DOHH2 (cell line): ENCODE measurements around the gene RELN.

Source experiments
- CTCF ChIP-seq: fragments of 200-600 bp; sonication (generic); IDR thresholded peaks from one replicate; pipeline ENCODE4 v1.5.1; 2014; ENCODE audit warnings: antibody characterized with exemption, mild to moderate bottlenecking, low read depth, low read length; ENCODE audit not compliant: poor library complexity, severe bottlenecking
- EZH2phosphoT487 ChIP-seq: fragments of 200-600 bp; sonication (generic); IDR thresholded peaks from 2 replicates; pipeline ENCODE4 v1.6.1; 2017; ENCODE audit warnings: borderline replicate concordance, mild to moderate bottlenecking, antibody characterized with exemption, low read length, moderate library complexity, mixed read lengths

DNA sequence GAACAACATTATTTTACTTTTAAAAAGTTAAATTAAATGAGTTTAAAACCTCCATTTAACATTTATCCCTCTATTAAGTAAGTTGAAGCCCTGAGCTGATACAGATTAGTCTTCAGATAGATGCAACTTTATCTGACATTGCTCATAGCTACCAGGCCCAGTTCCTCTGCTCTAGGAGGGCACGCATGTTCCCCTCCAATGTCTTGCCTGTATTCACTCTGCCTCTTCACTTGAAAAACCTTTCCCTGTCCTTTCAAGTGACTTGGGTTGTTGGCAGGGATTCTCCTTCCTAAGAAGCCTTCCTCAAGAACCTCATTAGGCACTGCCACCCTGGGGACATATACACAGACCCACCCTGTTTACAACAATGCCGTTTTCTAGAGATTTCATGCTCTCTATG lies 270.4 kb downstream of the RELN start:
- TF ChIP-seq CTCF (no peak), EZH2phosphoT487 (no peak)
